Caco-2 (cell line): Measurements from ENCODE around the gene DRAP1. TPM values are rescaled to one million over a fixed set of nuclear protein-coding genes. Genes with fewer than 3 reads are reported as not detected.
A peak's percentile ranks its signal among the peaks of the same experiment; 100 is the strongest.

ENCODE experiments used
- BruUV-seq: library from RNA; stranded (reverse); fragments of 400-500 nt; replicated peaks from 2 replicates; lab custom pipeline; 2021; lab: Mats Ljungman, UMichigan
- CTCF ChIA-PET: fragments of 300-600 bp; sonication (Branson Sonifier 250); formaldehyde crosslinking; loops from one replicate; lab custom pipeline; 2022; ENCODE audit warnings: antibody characterized with exemption; lab: Charles Lee
- POLR2A ChIA-PET: fragments of 300-600 bp; sonication (Branson Sonifier 250); formaldehyde crosslinking; loops from one replicate; lab custom pipeline; 2022; ENCODE audit warnings: antibody characterized with exemption; lab: Charles Lee
- DNase-seq, 2 experiments: peaks; one replicate each; pipeline versions ENCODE4 v3.0.0 to v3.0.0-alpha.2; 2020 to 2022
- H3K27me3 ChIP-seq: replicated peaks from 2 replicates; pipeline ENCODE4 v1.6.0; 2011; ENCODE audit warnings: low read length; ENCODE audit not compliant: control insufficient read depth, insufficient read depth
- H3K36me3 ChIP-seq: 2 replicates; pipeline ENCODE4 v1.5.1; 2011; ENCODE audit warnings: low read length; ENCODE audit not compliant: control insufficient read depth, insufficient read depth
- H3K4me1 ChIP-seq: fragments of 250-450 bp; sonication (Bioruptor Pico); 2 replicates; pipeline ENCODE4 v1.5.1; 2020; ENCODE audit warnings: mild to moderate bottlenecking
- H3K4me3 ChIP-seq: 2 replicates; pipeline ENCODE4 v1.5.1; 2011; ENCODE audit warnings: low read depth, mild to moderate bottlenecking, control low read depth, low read length
- H3K9me3 ChIP-seq: fragments of 250-450 bp; sonication (Bioruptor Pico); 2 replicates; pipeline ENCODE4 v1.5.1; 2020; ENCODE audit warnings: mild to moderate bottlenecking, moderate library complexity
- H3K27ac Mint-ChIP-seq: one replicate; pipeline ENCODE4 v1.8.0; 2022; ENCODE audit warnings: mixed read lengths; ENCODE audit not compliant: unreplicated experiment
- H3K27me3 Mint-ChIP-seq: one replicate; pipeline ENCODE4 v1.8.0; 2022; ENCODE audit warnings: mixed read lengths; ENCODE audit not compliant: insufficient read depth, unreplicated experiment
- H3K36me3 Mint-ChIP-seq: one replicate; pipeline ENCODE4 v1.8.0; 2022; ENCODE audit warnings: mild to moderate bottlenecking, mixed read lengths; ENCODE audit not compliant: insufficient read depth, unreplicated experiment
- H3K4me1 Mint-ChIP-seq: one replicate; pipeline ENCODE4 v1.8.0; 2022; ENCODE audit warnings: low read depth, mixed read lengths; ENCODE audit not compliant: unreplicated experiment
- H3K4me3 Mint-ChIP-seq: one replicate; pipeline ENCODE4 v1.8.0; 2022; ENCODE audit warnings: mild to moderate bottlenecking, moderate library complexity, mixed read lengths; ENCODE audit not compliant: unreplicated experiment
- H3K9me3 Mint-ChIP-seq: one replicate; pipeline ENCODE4 v1.8.0; 2022; ENCODE audit warnings: mixed read lengths; ENCODE audit not compliant: unreplicated experiment
- intact Hi-C: fragments of 100-400 bp; cut with micrococcal nuclease; formaldehyde crosslinking; loops from one replicate; pipeline ENCODE4 v1.10.0; 2022; ENCODE audit not compliant: unreplicated experiment
- total RNA-seq: library from RNA; stranded (reverse); gene quantifications from 2 replicates; pipeline ENCODE4 v1.2.3, GENCODE V29; 2022
- TF ChIP-seq, protein P1 (sequence below), 2 experiments: fragments of 200-600 bp in 1 of 2; IDR thresholded peaks; 1 replicate in 1 of 2; 2 replicates in 1 of 2; pipeline versions ENCODE4 v1.5.1 to v1.8.0; 2011 to 2022; ENCODE audit warnings: antibody characterized with exemption in 1 of 2, control low read depth in 1 of 2, inconsistent platforms in 1 of 2, low read depth in 1 of 2, low read length in 1 of 2, mild to moderate bottlenecking in 1 of 2, moderate library complexity in 1 of 2; ENCODE audit not compliant: insufficient read depth in 1 of 2, severe bottlenecking in 1 of 2, unreplicated experiment in 1 of 2

Gene DRAP1
- total RNA-seq, 1 experiment from 2014 or later: 91.0 TPM

DNA sequence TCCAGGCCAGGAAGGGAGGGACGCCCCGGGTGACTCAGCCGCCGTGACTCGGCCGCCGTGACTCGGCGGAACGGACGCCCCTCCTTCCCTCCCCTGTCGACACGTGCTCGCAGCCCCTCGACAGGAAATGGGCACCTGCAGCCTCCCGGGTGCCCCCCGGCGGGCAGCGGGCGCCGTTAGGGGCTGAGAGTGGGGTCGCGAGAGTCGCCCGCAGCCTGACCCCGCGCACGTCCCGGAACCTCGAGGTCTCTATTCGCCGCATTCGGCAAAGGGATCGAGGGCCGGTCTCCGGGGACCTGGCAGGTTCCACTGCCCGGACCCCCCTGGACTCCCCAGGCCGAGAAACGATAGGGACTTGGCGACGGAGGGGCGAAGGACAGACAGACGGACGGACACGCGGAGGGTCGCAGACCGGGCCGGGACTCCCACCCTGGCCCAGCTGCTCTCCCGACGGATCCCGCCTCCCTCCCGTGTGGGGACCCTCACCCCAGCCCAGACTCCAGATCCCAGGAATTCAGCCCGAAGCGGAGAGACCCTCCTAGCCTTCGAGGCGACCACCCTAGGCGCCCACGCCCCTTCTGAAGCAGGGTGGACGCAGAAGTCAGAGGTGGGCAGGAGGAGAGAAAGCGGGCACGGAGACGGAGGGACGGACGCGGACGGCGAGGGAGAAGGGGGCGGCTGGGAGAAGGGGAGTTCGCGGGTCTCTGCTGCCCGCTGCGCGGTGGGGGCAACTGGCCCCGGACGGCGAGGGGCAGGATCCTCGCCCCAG, 19.7 kb upstream of the DRAP1 start:
- CTCF ChIA-PET: interaction anchor here (1.2 to 4.3 kb wide), 5 partner anchors 9 to 40 kb away, joined by 3 to 30 read pairs (median 7); partner anchors contain the start of genes CCDC85B and FIBP
- H3K36me3 ChIP-seq: no peaks in the 10 kb centered on the region
- TF ChIP-seq, protein P1, sequence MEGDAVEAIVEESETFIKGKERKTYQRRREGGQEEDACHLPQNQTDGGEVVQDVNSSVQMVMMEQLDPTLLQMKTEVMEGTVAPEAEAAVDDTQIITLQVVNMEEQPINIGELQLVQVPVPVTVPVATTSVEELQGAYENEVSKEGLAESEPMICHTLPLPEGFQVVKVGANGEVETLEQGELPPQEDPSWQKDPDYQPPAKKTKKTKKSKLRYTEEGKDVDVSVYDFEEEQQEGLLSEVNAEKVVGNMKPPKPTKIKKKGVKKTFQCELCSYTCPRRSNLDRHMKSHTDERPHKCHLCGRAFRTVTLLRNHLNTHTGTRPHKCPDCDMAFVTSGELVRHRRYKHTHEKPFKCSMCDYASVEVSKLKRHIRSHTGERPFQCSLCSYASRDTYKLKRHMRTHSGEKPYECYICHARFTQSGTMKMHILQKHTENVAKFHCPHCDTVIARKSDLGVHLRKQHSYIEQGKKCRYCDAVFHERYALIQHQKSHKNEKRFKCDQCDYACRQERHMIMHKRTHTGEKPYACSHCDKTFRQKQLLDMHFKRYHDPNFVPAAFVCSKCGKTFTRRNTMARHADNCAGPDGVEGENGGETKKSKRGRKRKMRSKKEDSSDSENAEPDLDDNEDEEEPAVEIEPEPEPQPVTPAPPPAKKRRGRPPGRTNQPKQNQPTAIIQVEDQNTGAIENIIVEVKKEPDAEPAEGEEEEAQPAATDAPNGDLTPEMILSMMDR (IDR thresholded peaks at IDR 0.05; ENCODE audit: insufficient read depth in 1 of 2, low read depth in 1 of 2, low read length in 1 of 2, severe bottlenecking in 1 of 2, unreplicated experiment in 1 of 2): no peak
- POLR2A ChIA-PET: interaction anchor here (0.6 to 2.7 kb wide), 2 partner anchors 9 to 39 kb away, joined by 3 to 27 read pairs; partner anchors contain the start of gene CCDC85B
- no peaks in the 10 kb centered on the region; the same call in 1 of the 2 replicates for H3K27me3 ChIP-seq
- H3K9me3 ChIP-seq: no peaks in the 10 kb centered on the region
- Mint-ChIP-seq H3K4me1 (peaks cover 22% of the 10 kb centered on the region), H3K4me3 (peak overlapping the region; percentile 79), H3K36me3 (peaks cover 19% of the 10 kb centered on the region), H3K27me3 (no peaks in the 10 kb centered on the region), H3K27ac (peak overlapping the region; percentile 76), H3K9me3 (no peaks in the 10 kb centered on the region)
- BruUV-seq: no TSS peak
- intact Hi-C loops: loop anchor here (1.0 kb wide), 2 partner anchors 11 to 12 kb away; partner anchors contain the start of gene FIBP
- H3K4me1 ChIP-seq: peaks cover 29% of the 10 kb centered on the region
- peak overlapping the region; percentile 75 for H3K4me3 ChIP-seq
- peak; percentile 70 to 72 for DNase-seq

DNA sequence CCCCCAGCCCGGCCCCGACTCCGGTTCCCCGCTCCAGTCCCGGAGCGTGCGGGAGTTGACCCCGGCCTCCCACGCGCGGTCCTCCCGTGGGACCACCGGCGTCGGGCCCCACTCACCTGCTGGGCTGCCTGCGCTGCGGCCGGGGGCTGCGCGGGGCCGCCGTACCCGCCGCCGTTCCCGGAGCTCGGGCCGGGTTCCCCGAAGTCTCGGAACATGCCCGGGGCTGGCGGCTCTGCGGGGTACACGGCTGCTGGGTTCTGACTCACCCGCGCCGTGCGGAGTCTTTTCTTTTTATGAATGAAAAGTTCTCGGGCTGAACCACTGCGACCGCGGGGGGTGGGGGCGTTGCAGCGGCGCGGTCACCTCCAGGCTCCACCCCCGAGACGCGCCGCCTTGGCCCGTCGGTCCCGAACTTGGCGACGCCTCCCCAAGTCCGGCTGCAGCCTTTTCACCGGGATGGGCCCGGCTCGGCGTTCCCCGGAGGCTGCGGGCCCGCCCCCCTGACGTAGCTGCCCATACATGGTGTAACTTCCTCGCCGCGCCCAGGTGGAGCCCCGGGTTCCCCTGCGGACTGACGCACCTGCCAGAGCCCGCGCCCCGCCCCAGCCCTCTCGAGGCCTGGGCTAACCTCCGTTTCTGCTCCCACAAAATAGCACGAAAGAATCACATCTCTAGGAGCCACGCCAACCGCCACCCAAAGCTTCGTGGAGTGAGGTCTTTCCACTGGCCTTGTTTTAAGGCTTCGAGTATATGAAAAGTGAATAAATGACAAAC, 18.9 kb upstream of the DRAP1 start, which contains the start of gene FOSL1:
TSS of gene FOSL1 (minus strand) at position 264 of the 774 bp plus-strand sequence. CDS start at position 215, 49 bp downstream.
- H3K27ac Mint-ChIP-seq: peak within 1 kb of the TSS; percentile 76
- H3K4me1 ChIP-seq: peaks cover 29% of the 10 kb centered on the region
- H3K36me3 Mint-ChIP-seq: peaks cover 16% of the 10 kb centered on the region
- no peaks in the 10 kb centered on the region for H3K27me3 Mint-ChIP-seq
- peak within 1 kb of the TSS; percentile 75 for H3K4me3 ChIP-seq
- ChIA-PET CTCF (interaction anchor here (0.6 to 4.3 kb wide), 5 partner anchors 10 to 82 kb away, joined by 7 to 36 read pairs (median 9); partner anchors contain the start of genes CCDC85B and FIBP), POLR2A (interaction anchor here (0.6 to 2.7 kb wide), 4 partner anchors 9 to 41 kb away, joined by 3 to 27 read pairs (median 4); partner anchors contain the start of gene CCDC85B)
- intact Hi-C loops: loop anchor here (1.0 kb wide), 2 partner anchors 11 to 12 kb away; partner anchors contain the start of gene FIBP
- no peaks in the 10 kb centered on the region for H3K9me3 Mint-ChIP-seq
- H3K4me3 Mint-ChIP-seq: peak within 1 kb of the TSS; percentile 79
- H3K9me3 ChIP-seq: no peaks in the 10 kb centered on the region
- H3K36me3 ChIP-seq: no peaks in the 10 kb centered on the region
- TF ChIP-seq, protein P1 (IDR thresholded peaks at IDR 0.05; ENCODE audit: insufficient read depth in 1 of 2, low read depth in 1 of 2, low read length in 1 of 2, severe bottlenecking in 1 of 2, unreplicated experiment in 1 of 2): no peak
- DNase-seq: peak; percentile 97
- peaks cover 22% of the 10 kb centered on the region for H3K4me1 Mint-ChIP-seq
- BruUV-seq: no TSS peak
- H3K27me3 ChIP-seq: no peaks in the 10 kb centered on the region; the same call in 1 of the 2 replicates
